Gastroesophageal sphincter (tissue), 4 donors: ENCODE data around the gene ANXA11. TPM values are rescaled to one million over a fixed set of nuclear protein-coding genes. Genes with fewer than 3 reads are reported as not detected.

ENCODE experiments used
- ATAC-seq: fragments of 150-250 bp; one replicate; pipeline ENCODE4 v1.9.1; 2016; ENCODE audit warnings: mild to moderate bottlenecking, moderate library complexity
- H3K27ac ChIP-seq, 4 donors: fragments of 200-600 bp; sonication (generic) in 3 of 4; 1 replicate in 3 of 4; 2 replicates in 1 of 4; pipeline ENCODE4 v1.5.1; 2016 to 2019
- H3K27me3 ChIP-seq: fragments of 200-600 bp; sonication (generic); one replicate; pipeline ENCODE4 v1.5.1; 2019
- H3K36me3 ChIP-seq, 2 donors: fragments of 200-600 bp; sonication (generic); one replicate each; pipeline ENCODE4 v1.5.1; 2019; ENCODE audit warnings: control low read depth in 1 of 2
- H3K4me1 ChIP-seq, 3 donors: fragments of 200-600 bp; sonication (generic); 1 replicate in 2 of 3; 2 replicates in 1 of 3; pipeline ENCODE4 v1.5.1; 2016 to 2019; ENCODE audit warnings: control low read depth in 2 of 3
- H3K4me3 ChIP-seq, 2 donors: fragments of 200-600 bp; sonication (generic); one replicate each; pipeline ENCODE4 v1.5.1; 2019; ENCODE audit warnings: mild to moderate bottlenecking in 1 of 2, moderate library complexity in 1 of 2
- H3K9me3 ChIP-seq, 3 donors: fragments of 200-600 bp; sonication (generic); one replicate each; pipeline ENCODE4 v1.5.1; 2017 to 2019; ENCODE audit warnings: control low read depth in 2 of 3
- CTCF ChIP-seq, 4 experiments: fragments of 200-600 bp in 2 of 4; fragments of 450-650 bp in 2 of 4; sonication (generic) in 1 of 4; IDR thresholded peaks; one replicate each; pipeline ENCODE4 v1.5.1; 2017 to 2019; ENCODE audit warnings: antibody characterized with exemption in 4 of 4, mild to moderate bottlenecking in 2 of 4, moderate library complexity in 2 of 4
- EP300 ChIP-seq: sonication (generic); formaldehyde crosslinking; IDR thresholded peaks from one replicate; pipeline ENCODE4 v1.6.1; 2017; ENCODE audit warnings: antibody characterized with exemption, mild to moderate bottlenecking
- POLR2A ChIP-seq, 2 donors: fragments of 450-650 bp; IDR thresholded peaks; one replicate each; pipeline ENCODE4 v1.6.1; 2017; ENCODE audit warnings: antibody characterized with exemption in 2 of 2, mild to moderate bottlenecking in 2 of 2, moderate library complexity in 1 of 2
- POLR2AphosphoS5 ChIP-seq: sonication (generic); formaldehyde crosslinking; IDR thresholded peaks from one replicate; pipeline ENCODE4 v1.6.1; 2017; ENCODE audit warnings: antibody characterized with exemption
- WGBS, 2 donors: methylation state at CpG; one replicate each; pipeline ENCODE4 v1.1.5; 2018; ENCODE audit warnings: low coverage in 1 of 2; 5-methylcytosine and 5-hydroxymethylcytosine counted together
- total RNA-seq, 4 donors: library from RNA; depleted of rRNA; stranded (reverse); fragments of >200 nt; gene quantifications; one replicate each; pipeline ENCODE4 v1.1.0, GENCODE V29; 2016

Gene ANXA11
- total RNA-seq, 4 donors from 2014 or later: 117 to 225 (median 162) TPM

GRCh38 chr10:80166581-80167470, 38.5 kb downstream of the ANXA11 start:
- peaks cover 0 to 92% of the 10 kb centered on the region in 2 donors for H3K36me3 ChIP-seq
- TF ChIP-seq CTCF (IDR thresholded peaks at IDR 0.05): no peak
- no peak for TF ChIP-seq POLR2AphosphoS5
- TF ChIP-seq POLR2A (IDR thresholded peaks at IDR 0.05): no peak
- no peak for TF ChIP-seq EP300
- WGBS, 2 donors: 80 to 100% methylated on average over 1 to 6 of the region's 28 CpGs
- H3K4me1 ChIP-seq: peaks cover 0 to 100% (median 51%) of the 10 kb centered on the region in 3 donors
- H3K9me3 ChIP-seq: no peaks in the 10 kb centered on the region
- ATAC-seq: no peak
- H3K27ac ChIP-seq: peak overlapping the region in 3 of 4 donors; percentile 75 to 89 (median 78)
- no peaks in the 10 kb centered on the region for H3K27me3 ChIP-seq
- H3K4me3 ChIP-seq: no peak overlapping the region

GRCh38 chr10:80165173-80165572, 40.2 kb downstream of the ANXA11 start:
- TF ChIP-seq CTCF (IDR thresholded peaks at IDR 0.05): peak in 1 of 4 experiments; percentile 4
- no peak for TF ChIP-seq POLR2A (IDR thresholded peaks at IDR 0.05)
- TF ChIP-seq POLR2AphosphoS5: no peak
- no peaks in the 10 kb centered on the region for H3K9me3 ChIP-seq
- H3K27me3 ChIP-seq: no peaks in the 10 kb centered on the region
- ATAC-seq: no peak
- no peak overlapping the region for H3K4me3 ChIP-seq
- 80% methylated on average over 1 of the region's 7 CpGs; no CpG with 5 or more reads in 1 of the 2 donors for WGBS, 2 donors
- H3K36me3 ChIP-seq: peaks cover 0 to 90% of the 10 kb centered on the region in 2 donors
- peak overlapping the region in 3 of 4 donors; percentile 75 to 89 (median 78) for H3K27ac ChIP-seq
- H3K4me1 ChIP-seq: peaks cover 0 to 100% (median 51%) of the 10 kb centered on the region in 3 donors

GRCh38 chr10:80164596-80164995, 40.7 kb downstream of the ANXA11 start:
- H3K9me3 ChIP-seq: no peaks in the 10 kb centered on the region
- peaks cover 0 to 100% (median 55%) of the 10 kb centered on the region in 3 donors for H3K4me1 ChIP-seq
- TF ChIP-seq POLR2A (IDR thresholded peaks at IDR 0.05) (no peak), CTCF (IDR thresholded peaks at IDR 0.05) (no peak), POLR2AphosphoS5 (no peak), EP300 (no peak)
- H3K27ac ChIP-seq: peak overlapping the region in 3 of 4 donors; percentile 75 to 89 (median 78)
- H3K27me3 ChIP-seq: no peaks in the 10 kb centered on the region
- WGBS, 2 donors: 77 to 78% methylated on average over 4 to 7 of the region's 7 CpGs
- ATAC-seq: no peak
- no peak overlapping the region for H3K4me3 ChIP-seq
- peaks cover 0 to 88% of the 10 kb centered on the region in 2 donors for H3K36me3 ChIP-seq

GRCh38 chr10:80163741-80164341, 41.5 kb downstream of the ANXA11 start:
- peaks cover 0 to 80% of the 10 kb centered on the region in 2 donors for H3K36me3 ChIP-seq
- TF ChIP-seq POLR2AphosphoS5 (peak; percentile 75), CTCF (IDR thresholded peaks at IDR 0.05) (no peak)
- peaks cover 0 to 100% (median 59%) of the 10 kb centered on the region in 3 donors for H3K4me1 ChIP-seq
- H3K4me3 ChIP-seq: no peak overlapping the region
- no peaks in the 10 kb centered on the region for H3K9me3 ChIP-seq
- H3K27me3 ChIP-seq: no peaks in the 10 kb centered on the region
- H3K27ac ChIP-seq: peak overlapping the region in 3 of 4 donors; percentile 75 to 89 (median 78)
- ATAC-seq: peak; percentile 56
- WGBS, 2 donors: 67% methylated on average over 1 of the region's 8 CpGs; no CpG with 5 or more reads in 1 of the 2 donors
